GM18498 (cell line): Measurements from ENCODE around the gene LILRA1.
"Not testable (repeated sequence)": the region's sequence is repeated elsewhere in the genome, so short reads cannot be mapped to it uniquely, and the experiment has no call there.

Source experiments
- ATAC-seq: cut with Tn5 transposase; IDR thresholded peaks from one replicate; pipeline ENCODE4 v1.9.1; 2021; ENCODE audit warnings: mild to moderate bottlenecking, moderate library complexity; ENCODE audit not compliant: unreplicated experiment

LILRA1 gene

DNA sequence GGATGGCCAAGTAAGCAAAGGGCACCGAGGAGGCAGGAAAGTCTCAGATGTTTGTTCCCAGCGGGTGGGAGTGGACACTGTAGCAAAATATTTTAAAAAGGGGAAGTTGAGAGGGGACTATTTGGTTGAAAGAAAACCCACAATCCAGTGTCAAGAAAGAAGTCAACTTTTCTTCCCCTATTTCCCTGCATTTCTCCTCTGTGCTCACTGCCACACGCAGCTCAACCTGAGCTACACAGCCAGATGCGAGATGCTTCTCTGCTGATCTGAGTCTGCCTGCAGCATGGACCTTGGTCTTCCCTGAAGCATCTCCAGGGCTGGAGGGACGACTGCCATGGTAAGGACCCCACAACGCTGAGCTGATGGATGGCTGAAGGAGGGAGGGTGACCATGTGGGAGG, at the start of gene LILRA1:
LILRA1 (plus strand) TSS at position 188 of the 400 bp plus-strand sequence. CDS start 613 bp downstream, outside the sequence.
- not testable (repeated sequence) for ATAC-seq

- no peak for ATAC-seq
Observed at GRCh38 chr19:54548806-54549205, 44.6 kb upstream of the LILRA1 start.

DNA sequence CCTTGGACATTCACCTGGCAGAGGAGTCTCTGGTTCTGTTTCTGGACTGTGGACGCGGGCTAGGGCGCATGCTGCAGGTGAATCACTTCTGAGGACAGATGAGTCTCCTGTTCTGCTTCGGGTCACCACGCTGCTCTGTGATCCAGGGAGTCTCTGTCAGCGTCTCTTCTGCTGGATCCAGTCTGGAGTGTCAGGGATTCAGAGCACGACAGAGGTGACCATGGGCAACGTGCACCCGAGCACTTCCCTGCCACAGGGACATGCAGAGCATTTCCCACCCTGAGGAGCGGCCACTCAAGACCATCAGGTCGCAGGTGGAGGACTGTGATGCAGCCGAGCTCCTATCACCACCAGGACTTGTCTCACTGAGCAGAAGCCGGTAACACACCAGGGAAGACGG, 44.2 kb upstream of the LILRA1 start:
- ATAC-seq = no peak

DNA sequence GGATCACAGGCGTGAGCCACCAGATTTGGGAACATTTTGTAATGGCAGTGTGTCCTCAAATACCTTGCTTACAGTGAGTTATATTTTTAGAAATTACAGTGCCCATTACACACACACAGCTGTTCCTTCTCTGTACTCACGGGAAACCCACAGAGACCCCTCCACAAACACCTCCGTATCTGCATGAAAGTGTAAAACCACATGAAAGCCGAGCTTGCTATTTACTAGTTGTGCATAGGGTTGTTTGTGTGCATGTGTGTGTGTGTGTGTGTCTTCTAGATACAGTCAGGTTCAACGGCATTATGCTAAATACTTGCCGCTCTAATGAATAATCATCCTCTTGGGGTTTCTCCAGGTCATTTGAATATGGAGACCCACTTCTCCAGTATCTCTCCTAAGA, 42.1 kb upstream of the LILRA1 start:
- ATAC-seq = peak; percentile 44

DNA sequence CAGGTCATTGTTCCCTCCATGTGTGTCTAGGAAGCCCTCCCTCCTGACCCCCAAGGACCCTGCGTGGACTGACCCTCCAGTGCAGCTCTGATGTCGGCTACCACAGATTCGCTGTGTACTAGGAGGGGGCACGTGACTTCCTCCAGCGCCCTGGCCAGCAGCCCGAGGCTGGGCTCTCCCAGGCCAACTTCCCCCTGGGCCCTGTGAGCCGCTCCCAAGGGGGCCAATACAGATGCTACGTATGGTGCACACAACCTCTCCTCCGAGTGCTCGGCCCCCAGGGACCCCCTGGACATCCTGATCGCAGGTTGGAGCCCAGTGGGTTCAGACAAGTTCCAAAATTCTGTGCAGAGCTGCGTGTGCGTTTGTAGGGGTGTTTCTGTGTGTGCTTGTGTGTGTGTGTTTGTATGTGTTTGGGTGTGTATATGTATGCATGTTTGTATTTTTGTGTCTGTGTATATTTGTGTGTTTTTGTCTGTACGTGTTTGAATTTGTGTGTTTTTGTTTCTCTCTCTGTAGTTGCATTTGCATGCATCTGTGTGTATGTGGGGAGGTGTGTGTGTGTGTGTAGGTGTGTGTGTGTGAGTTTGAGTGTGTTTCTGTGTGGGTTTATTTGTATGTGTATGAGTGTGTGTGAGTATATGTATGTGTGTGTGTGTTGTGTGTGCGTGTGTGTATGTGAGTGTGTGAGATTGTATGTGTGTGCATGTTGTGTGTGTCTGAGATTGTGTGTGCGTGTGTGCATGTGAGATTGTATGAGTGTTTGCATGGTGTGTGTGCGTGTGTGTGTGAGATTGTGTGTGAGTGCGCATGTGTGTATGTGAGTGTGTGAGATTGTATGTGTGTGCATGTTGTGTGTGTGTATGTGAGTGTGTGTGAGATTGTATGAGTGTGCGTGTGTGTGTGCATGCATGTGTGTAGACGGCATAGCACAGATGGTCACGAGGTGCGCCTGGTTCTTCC, 41.2 kb upstream of the LILRA1 start:
- ATAC-seq = peak; percentile 55

- ATAC-seq = no peak
Observed at GRCh38 chr19:54552913-54553310, 40.5 kb upstream of the LILRA1 start.

DNA sequence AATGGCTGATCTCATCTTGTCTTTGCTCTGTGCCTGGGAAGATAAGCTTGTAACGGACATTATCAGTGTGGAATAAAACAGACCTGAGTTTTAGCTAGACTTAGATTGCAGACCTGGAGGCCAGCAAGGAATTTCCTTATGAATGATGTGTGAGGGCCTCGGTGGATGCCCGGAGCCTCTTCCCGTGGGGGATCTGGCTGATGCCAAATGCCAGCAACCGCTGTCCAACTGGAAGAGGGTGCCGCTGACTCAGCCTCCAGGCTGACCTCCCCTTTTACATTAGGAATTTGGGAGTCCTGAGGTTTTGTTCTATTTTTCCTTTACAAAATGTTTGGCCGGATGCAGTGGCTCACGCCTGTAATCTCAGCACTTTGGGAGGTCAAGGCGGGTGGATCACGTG, 39.4 kb upstream of the LILRA1 start:
- ATAC-seq = no peak

DNA sequence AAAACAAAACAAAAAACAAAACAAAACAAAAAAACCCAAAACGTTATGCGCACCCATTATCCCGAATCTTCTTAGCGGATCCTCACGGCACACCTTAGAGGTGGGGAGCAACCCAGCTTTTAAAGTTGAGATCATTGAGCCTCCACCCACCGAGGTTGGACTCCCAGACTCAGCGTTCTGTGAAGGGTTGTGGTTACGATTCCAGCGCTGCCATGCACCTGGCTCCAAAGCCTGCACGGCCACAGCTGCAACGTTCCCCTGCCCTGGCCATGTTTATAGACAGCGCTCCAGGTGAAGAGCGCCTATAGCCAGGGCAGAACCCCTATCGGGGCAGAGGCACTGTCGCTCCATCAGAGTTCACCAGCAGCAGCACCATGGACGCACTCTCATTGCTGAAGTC, 38.5 kb upstream of the LILRA1 start:
- ATAC-seq = no peak

DNA sequence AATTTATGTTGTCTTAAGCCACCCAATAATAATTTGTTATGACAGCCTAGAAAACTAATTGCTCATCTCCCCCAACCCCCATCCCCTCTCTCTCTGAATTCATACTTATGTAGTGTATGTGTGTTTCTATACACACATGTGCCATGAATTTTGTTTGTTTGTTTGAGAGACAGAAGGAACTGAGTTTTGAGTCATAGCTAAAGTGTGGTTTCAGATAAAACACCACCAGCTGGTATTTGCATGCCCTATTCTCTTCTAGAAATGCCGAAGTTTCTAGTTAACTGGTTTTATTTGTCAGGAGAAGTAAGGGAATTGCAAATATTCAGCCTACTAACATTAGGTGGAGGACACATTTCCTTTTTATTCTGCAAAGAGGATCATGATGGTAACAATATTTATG, 37.2 kb upstream of the LILRA1 start:
- no peak for ATAC-seq

DNA sequence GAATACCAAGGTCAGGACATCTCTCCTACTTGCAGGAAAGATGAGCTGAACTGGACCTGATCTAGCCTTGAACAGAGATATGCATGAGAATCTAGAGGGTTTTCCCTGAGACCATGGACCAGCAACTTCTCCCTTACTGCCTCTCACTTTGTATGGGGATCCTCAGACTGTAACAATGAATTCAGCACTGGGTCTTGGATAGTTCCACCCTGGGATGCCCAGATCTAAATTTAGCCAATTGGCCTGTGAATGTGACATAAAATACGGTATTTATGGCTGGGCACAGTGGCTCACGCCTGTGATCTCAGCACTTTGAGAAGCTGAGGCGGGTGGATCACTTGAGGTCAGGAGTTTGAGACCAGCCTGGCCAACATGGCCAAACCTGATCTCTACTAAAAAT, 35.1 kb upstream of the LILRA1 start:
- no peak for ATAC-seq

DNA sequence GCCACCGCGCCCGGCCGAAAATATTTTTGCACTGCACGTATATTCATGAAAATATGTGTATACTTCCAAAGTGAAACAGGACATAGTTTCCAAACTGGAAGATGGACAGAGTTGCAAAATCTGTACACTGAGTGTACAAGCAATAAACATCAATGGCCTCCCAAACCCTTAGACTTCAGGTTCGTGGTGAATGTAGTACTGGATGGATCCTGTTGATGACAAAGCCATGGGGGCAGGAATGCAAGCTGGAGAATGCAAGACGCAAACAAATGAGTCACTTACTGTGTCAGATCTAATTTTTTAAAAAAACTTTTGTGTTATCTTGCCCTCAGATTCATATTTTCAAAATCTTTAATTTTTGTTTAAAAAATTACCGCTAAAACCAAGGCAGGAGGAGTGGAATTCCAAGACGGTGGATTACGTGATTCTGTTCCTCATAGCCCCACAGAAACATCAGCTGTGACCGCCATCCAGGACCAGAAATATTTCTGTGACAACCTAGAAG, 32.5 kb upstream of the LILRA1 start:
- ATAC-seq = no peak

- no peak for ATAC-seq
Observed at GRCh38 chr19:54561840-54562239, 31.6 kb upstream of the LILRA1 start.

- not testable (repeated sequence) for ATAC-seq
Observed at GRCh38 chr19:54563206-54563605, 30.2 kb upstream of the LILRA1 start.

- ATAC-seq = no peak
Observed at GRCh38 chr19:54570316-54570715, 23.1 kb upstream of the LILRA1 start.

- ATAC-seq = not testable (repeated sequence)
Observed at GRCh38 chr19:54571715-54572615, 21.5 kb upstream of the LILRA1 start.

DNA sequence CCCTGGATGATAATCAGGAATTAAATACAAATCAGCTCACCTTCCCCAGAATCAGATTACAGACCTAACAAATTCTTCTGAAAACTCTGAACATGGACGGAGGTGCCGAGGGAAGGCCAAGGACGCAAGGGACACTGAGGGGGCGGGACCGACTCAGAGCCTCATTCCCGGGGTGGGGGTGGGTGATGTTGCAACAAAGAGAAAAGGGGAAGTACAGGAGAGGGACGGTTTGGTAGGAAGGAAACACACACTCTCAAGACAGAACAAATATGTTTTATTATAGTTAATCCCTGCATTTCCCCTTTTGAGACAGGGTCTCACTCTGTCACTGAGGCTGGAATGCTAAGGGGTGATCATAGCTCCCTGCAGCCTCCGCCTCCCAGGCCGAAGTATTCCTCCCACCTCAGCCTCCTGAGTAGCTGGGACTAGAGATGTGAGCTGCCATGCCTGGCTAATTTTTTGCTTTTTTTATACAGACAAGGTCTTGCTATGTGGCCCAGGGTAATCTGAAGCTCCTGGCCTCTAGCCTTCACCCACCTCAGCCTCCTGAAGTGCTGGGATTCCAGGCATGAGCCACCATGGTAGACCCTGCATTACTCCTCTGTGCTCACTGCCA, 20.6 kb upstream of the LILRA1 start:
- no peak for ATAC-seq

- ATAC-seq = peak; percentile 64
Observed at GRCh38 chr19:54573330-54573872, 20.0 kb upstream of the LILRA1 start, which contains the start of gene LILRA2. Gene LILRA2 (plus strand): TSS chr19:54573790. CDS start chr19:54573879, 89 bp downstream.

DNA sequence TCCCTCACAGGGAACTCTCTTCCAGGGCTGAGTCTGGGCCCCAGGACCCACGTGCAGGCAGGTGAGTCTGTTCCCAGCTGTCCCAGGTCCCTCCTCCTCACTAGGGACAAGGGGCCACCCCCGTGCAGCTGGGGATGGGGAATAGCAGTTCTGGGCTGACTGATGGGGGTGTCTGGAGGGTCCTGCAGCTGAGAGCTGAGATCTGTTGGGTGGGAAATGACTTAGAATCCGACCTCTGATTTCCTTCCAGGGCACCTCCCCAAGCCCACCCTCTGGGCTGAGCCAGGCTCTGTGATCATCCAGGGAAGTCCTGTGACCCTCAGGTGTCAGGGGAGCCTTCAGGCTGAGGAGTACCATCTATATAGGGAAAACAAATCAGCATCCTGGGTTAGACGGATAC, 19.4 kb upstream of the LILRA1 start:
- no peak for ATAC-seq

- no peak for ATAC-seq
Observed at GRCh38 chr19:54574527-54575056, 18.8 kb upstream of the LILRA1 start.

DNA sequence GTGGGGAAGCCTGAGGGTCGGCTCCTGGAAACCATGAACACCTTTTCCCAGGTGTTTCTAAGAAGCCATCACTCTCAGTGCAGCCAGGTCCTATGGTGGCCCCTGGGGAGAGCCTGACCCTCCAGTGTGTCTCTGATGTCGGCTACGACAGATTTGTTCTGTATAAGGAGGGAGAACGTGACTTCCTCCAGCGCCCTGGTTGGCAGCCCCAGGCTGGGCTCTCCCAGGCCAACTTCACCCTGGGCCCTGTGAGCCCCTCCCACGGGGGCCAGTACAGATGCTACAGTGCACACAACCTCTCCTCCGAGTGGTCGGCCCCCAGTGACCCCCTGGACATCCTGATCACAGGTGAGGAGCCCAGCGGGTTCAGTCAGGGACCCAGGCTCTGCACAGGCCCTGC, 18.2 kb upstream of the LILRA1 start:
- not testable (repeated sequence) for ATAC-seq
